Measurements from ENCODE around the gene QSER1.

DNA sequence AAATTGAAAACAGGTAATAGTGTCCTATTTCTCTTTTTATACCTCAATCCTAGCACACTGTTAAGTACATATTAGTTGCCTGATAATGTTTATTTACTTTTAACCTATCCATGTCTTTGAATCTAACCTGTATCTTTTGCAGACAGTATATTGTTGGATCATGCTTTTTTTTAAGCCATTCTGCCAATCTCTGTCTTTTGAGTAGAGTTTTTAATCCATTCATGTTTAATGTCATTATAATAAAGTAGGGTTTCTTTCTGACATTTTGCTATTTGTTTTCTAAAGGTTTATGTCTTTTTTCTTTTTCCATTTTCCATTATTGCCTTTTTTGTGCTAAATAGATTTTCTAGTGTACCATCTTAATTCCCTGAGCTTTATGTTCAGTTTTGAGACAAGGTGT, 99.3 kb downstream of the QSER1 start:
- TF ChIP-seq, protein P1, sequence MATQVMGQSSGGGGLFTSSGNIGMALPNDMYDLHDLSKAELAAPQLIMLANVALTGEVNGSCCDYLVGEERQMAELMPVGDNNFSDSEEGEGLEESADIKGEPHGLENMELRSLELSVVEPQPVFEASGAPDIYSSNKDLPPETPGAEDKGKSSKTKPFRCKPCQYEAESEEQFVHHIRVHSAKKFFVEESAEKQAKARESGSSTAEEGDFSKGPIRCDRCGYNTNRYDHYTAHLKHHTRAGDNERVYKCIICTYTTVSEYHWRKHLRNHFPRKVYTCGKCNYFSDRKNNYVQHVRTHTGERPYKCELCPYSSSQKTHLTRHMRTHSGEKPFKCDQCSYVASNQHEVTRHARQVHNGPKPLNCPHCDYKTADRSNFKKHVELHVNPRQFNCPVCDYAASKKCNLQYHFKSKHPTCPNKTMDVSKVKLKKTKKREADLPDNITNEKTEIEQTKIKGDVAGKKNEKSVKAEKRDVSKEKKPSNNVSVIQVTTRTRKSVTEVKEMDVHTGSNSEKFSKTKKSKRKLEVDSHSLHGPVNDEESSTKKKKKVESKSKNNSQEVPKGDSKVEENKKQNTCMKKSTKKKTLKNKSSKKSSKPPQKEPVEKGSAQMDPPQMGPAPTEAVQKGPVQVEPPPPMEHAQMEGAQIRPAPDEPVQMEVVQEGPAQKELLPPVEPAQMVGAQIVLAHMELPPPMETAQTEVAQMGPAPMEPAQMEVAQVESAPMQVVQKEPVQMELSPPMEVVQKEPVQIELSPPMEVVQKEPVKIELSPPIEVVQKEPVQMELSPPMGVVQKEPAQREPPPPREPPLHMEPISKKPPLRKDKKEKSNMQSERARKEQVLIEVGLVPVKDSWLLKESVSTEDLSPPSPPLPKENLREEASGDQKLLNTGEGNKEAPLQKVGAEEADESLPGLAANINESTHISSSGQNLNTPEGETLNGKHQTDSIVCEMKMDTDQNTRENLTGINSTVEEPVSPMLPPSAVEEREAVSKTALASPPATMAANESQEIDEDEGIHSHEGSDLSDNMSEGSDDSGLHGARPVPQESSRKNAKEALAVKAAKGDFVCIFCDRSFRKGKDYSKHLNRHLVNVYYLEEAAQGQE (IDR thresholded peaks at IDR 0.05; ENCODE audit: insufficient replicate concordance, low read depth), result no peak
- TF ChIP-seq, protein P2, sequence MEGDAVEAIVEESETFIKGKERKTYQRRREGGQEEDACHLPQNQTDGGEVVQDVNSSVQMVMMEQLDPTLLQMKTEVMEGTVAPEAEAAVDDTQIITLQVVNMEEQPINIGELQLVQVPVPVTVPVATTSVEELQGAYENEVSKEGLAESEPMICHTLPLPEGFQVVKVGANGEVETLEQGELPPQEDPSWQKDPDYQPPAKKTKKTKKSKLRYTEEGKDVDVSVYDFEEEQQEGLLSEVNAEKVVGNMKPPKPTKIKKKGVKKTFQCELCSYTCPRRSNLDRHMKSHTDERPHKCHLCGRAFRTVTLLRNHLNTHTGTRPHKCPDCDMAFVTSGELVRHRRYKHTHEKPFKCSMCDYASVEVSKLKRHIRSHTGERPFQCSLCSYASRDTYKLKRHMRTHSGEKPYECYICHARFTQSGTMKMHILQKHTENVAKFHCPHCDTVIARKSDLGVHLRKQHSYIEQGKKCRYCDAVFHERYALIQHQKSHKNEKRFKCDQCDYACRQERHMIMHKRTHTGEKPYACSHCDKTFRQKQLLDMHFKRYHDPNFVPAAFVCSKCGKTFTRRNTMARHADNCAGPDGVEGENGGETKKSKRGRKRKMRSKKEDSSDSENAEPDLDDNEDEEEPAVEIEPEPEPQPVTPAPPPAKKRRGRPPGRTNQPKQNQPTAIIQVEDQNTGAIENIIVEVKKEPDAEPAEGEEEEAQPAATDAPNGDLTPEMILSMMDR (IDR thresholded peaks at IDR 0.05; ENCODE audit: insufficient read depth, low read length), result no peak
- TF ChIP-seq POLR2AphosphoS5 (IDR thresholded peaks at IDR 0.05; ENCODE audit: low read depth) (no peak), SPI1 (IDR thresholded peaks at IDR 0.05; ENCODE audit: borderline replicate concordance, low read depth) (no peak)

All from HL-60 (cell line).